Activated CD4-positive, alpha-beta T cell treated with anti-CD3 and anti-CD28 coated beads for 24 hours (primary cell): Measurements from ENCODE around the gene TMEM145.
A peak's percentile ranks its signal among the peaks of the same experiment; 100 is the strongest.
"Not testable (repeated sequence)": the region's sequence is repeated elsewhere in the genome, so short reads cannot be mapped to it uniquely, and the experiment has no call there.

Experiments used
- DNase-seq, 2 donors: peaks; one replicate each; pipeline ENCODE4 v3.0.0-alpha.2; 2020; ENCODE audit warnings: low read depth in 2 of 2

Gene TMEM145

GRCh38 chr19:42313840-42314755 lies 989 bp downstream of the TMEM145 start:
- no peak for DNase-seq

- DNase-seq: no peak
Measured at GRCh38 chr19:42315024-42315423, 1.9 kb downstream of the TMEM145 start.

- DNase-seq: no peak
Measured at GRCh38 chr19:42316223-42317211, 3.4 kb downstream of the TMEM145 start.

GRCh38 chr19:42317535-42317934 lies 4.4 kb downstream of the TMEM145 start:
- no peak for DNase-seq

GRCh38 chr19:42322305-42322704 lies 9.2 kb downstream of the TMEM145 start:
- no peak for DNase-seq

GRCh38 chr19:42323473-42323851 lies 10.4 kb downstream of the TMEM145 start:
- DNase-seq: no peak

GRCh38 chr19:42323852-42324654 lies 10.9 kb downstream of the TMEM145 start:
- DNase-seq: no peak

- no peak for DNase-seq
Measured at GRCh38 chr19:42324655-42325307, 11.7 kb downstream of the TMEM145 start.

GRCh38 chr19:42325308-42325895 lies 12.3 kb downstream of the TMEM145 start, which contains the start of gene MEGF8:
Gene MEGF8 (plus strand): TSS chr19:42325635. CDS start chr19:42326244, 609 bp downstream.
- peak; percentile 97 to 98 for DNase-seq

- DNase-seq: no peak
Measured at GRCh38 chr19:42325896-42326771, 13.0 kb downstream of the TMEM145 start.

GRCh38 chr19:42326969-42327368 lies 13.9 kb downstream of the TMEM145 start:
- no peak for DNase-seq

GRCh38 chr19:42327381-42327780 lies 14.3 kb downstream of the TMEM145 start:
- DNase-seq: no peak

GRCh38 chr19:42328106-42328505 lies 15.0 kb downstream of the TMEM145 start:
- no peak for DNase-seq

- DNase-seq: no peak
Measured at GRCh38 chr19:42328854-42329253, 15.7 kb downstream of the TMEM145 start.

GRCh38 chr19:42330241-42330711 lies 17.2 kb downstream of the TMEM145 start:
- DNase-seq: no peak

- DNase-seq: not testable (repeated sequence)
Measured at GRCh38 chr19:42331333-42331732, 18.2 kb downstream of the TMEM145 start.

- DNase-seq: no peak
Measured at GRCh38 chr19:42332059-42332458, 18.9 kb downstream of the TMEM145 start.

- DNase-seq: no peak
Measured at GRCh38 chr19:42333018-42333417, 19.9 kb downstream of the TMEM145 start.

- no peak for DNase-seq
Measured at GRCh38 chr19:42333975-42334696, 21.0 kb downstream of the TMEM145 start.
